ENCODE data around the gene UBE2I. TPM values are rescaled to one million over a fixed set of nuclear protein-coding genes. Genes with fewer than 3 reads are reported as not detected.

The UBE2I gene
- polyA plus RNA-seq, 12 donors, result 78.4 to 213 (median 104) TPM; not detected in 1

GRCh38 chr16:1311738-1312466, 2.5 kb downstream of the UBE2I start:
- DNase-seq, result no peak

DNA sequence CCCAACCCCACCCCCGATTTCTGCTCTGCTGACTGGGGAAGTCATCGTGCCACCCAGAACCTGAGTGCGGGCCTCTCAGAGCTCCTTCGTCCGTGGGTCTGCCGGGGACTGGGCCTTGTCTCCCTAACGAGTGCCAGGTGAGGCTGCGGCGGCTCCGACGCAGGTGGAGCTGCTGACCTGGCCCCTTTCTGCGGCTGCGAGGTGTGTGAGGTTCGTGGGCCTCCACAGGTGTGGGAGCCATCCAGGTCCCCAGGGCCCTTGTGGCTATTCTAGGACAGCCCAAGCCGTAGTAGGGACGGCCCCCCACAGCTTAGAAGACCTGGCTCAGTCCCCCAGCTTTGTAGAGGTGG, 3.0 kb downstream of the UBE2I start:
- no peak for DNase-seq

DNA sequence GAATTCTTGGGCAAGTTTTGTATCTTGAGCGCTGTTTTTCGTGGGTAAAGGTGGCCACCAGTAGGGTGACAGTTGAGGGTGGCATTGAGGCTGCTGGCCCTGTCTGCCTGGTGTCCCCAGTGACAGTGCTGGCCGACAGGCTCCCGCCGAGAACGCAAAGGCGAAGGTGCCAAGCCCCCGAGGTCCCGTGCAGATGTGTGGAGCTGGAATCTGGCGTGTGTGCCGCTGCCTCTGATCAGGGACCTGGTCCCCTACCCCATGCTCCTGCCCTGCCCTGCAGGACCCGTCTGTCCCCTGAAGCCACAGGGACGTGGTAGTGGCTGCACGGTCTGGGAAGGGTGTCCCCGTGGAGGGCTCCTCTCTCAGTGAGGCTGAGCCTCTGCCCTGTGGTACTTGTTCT, 3.5 kb downstream of the UBE2I start:
- no peak for DNase-seq

GRCh38 chr16:1313721-1314369, 4.4 kb downstream of the UBE2I start:
- DNase-seq, result no peak

GRCh38 chr16:1314399-1315068, 5.1 kb downstream of the UBE2I start:
- DNase-seq, result no peak

DNA sequence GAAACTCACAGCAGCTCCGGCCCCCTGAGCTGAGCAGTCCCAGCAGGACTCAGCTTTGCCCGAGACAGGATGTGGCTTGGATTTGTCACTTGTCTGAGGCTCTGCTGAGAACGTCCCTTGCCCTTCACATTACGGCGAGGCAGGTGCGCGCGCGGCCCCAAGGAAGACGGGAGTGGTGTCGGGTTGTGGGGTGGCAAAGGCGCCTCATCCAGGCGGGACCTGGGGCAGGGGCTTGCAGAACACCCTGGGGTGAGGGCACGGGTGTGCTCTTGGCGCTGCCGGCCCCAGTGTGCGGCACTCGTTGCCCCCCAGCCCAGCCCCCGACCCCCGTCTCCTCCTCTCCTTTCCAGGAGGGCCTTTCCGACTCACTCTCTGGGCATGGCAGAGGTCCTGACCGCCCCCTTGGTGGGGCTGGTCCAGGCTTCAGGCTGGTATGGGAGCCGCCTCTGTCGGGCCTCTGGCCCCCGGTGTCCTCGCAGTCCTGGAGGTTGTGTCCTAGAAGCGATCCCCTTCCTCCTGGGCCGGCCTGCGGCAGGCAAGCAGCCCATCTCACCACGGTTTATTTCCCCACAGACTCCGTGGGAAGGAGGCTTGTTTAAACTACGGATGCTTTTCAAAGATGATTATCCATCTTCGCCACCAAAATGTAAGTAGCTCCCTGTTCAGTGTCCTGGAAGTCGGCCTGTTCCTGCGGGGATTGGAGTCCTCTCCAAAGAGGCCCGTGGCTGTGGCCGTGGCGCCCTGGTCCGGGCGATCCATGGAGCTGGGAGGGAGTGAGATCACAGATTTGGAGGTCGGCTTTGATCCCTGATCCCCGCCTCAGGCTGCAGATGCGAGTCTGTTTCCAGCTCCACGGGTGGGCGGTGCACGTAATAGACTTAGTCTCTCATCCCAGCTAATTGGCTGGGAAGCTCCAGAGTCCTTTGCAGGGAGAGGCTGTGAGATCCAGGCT, 5.9 kb downstream of the UBE2I start:
- no peak for DNase-seq

DNA sequence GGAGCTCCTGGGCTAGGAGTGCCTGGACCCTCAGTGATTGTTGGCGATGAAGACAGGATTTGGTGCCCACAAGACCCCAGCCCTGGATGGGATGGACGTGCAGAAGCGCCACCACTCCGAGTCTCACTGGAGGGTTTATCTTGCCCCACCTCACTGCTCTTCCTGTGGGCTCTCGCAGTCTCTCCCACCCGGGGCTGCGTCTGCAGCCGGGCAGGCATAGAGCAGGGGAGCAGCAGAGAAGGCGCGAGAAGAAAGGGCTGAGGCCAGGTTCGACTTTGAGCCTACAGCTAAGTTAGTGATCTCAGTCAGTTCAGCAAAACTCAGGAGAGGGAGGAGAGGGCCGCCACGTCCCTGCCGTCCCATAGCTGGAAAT, 6.6 kb downstream of the UBE2I start:
- no peak for DNase-seq

DNA sequence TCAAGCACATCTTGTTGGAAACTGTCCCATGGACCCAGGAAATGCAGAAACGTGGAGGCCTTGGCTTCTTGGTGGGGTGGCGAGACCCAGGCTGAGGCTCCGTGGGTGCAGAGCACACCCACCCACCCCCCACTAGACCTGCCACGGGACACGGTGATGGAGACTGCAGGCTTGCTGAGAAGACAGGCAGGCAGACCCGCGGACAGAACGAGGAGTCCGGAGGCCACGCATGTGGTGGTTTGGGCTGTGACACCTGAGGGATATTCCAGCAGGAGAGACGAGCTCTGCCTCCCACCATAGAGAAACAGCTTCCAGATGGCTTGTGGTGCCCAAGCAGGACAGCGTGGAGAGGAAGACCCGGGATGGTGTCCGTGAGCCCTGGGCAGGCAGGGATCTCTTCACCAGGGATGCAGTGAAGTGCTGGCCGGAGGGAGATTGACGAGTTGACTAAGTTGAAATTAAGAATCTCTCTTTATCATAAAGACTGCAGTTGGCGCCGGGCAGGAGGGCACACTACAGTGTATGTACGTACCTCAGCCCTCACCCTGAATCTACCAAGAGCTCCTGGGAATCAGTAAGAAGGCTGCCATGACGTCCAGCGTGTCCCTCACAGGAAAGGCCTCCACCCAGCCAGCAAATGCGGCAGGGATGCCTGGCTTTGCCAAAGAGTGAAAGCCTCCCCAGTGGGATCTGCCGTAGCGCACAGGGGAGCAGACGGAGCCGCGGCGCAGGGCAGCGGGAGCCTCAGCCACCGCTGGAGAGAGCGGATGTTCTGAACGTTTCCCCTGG, 8.2 kb downstream of the UBE2I start:
- DNase-seq, result no peak

GRCh38 chr16:1318268-1318545, 8.8 kb downstream of the UBE2I start:
- no peak for DNase-seq

DNA sequence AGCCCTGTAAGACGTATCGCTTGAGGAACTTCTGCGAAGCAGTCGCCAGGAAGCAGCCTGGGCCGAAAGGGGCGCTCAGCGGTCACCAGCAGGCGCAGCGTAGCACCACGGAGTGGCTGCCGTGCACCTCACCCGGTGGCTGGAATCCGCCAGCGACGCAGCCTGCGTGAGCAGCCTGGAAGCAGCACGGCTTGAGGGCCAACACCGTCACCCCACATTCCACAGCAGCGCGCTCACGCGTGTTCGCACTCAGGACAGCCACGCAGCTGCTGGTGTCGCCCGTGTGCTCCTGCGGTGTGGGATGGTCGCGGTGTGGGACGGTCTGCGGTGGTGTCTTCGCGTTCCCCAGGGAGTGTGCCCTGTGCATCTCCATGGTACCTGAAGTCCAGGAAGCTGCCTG, 9.6 kb downstream of the UBE2I start:
- no peak for DNase-seq

- no peak for DNase-seq
Measured at GRCh38 chr16:1320097-1320496, 10.7 kb downstream of the UBE2I start.

DNA sequence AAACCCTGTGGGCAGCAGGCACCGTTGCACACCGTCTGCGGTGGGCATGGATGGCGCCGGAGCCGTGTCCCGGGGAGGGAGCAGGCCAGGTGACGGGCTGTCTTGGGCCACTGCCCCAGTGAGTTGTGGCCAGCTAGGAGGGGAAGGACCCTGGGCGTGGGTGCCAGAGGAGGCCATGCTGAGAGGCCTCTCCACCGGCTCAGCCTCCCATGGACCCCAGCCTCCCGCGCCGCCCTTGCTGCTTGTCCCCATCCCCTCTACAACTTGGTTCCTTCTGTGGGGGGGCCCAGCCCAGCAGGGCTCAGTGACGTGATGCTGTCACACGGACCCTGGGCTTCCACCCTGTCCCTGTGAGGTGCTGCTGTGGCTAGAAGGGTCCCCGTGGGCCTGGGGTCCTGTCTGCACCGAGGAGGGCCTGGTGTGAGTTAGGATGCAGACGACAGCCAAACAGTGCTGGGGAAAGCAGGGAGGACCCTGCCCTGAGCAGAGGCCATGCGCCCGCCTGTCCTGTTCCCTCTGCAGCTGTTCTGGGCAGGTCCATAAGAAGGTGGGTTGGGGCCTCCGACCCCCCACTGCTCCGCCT, 11.3 kb downstream of the UBE2I start:
- DNase-seq, result no peak

DNA sequence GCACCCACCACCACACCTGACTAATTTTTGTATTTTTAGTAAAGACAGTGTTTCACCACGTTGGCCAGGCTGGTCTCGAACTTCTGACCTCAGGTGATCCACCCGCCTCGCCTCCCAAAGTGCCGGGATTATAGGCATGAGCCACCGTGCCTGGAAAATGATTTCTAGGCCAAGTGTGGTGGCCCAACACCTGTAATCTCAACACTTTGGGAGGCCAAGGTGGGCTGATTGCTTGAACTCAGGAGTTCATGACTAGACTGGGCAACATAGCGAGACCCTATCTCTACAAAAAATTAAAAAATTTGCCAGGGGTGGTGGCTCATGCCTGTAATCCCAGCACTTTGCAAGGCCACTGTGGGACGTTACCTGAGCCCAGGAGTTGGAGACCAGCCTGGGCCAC, 13.0 kb downstream of the UBE2I start:
- DNase-seq, result no peak

DNA sequence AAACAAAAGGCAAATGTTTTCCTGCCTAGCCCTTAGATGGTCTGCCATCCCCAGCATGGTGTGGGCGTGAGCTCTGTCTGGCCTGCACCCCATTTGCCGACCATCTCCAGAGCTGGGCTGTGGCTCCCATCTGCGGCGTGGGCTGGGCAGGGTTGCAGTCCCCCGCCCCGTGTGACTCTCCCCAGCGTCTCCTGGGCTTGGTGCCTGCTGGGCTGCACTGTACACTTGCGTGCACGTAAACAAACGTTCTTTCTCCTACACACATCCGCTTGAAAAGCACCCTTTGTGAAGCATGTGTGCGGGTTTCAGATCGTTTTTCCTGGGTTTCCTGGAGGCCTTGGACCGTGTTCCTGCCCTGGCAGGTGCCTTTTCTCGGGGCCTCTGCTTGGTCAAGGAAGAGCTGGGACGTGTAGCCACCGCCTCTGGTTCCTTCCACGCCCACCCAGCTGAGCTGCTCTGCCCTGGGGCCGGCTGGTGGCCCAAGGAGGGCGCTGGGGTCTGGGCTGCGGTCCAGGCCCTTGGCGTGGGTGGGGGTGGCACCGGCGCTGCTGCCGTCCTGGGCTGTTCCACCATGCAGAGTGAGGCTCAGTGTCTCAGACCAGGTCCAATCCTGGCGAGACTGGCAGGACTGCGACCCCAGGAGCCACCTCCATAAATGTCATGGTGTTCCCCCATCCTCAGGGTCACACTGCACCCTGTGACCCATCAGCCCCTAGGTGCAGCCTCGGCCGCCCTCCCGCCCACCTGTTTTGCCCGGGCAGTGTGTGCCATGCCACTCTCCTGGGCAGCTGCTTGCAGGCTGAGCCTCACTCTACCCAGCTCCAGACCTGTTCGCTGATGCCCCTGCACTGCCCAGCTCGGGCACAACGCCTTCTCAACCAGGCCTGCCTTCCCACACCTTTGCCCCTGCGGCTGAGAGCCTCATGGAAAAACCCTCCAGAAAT, 14.1 kb downstream of the UBE2I start:
- no peak for DNase-seq

- no peak for DNase-seq
Measured at GRCh38 chr16:1324286-1324826, 14.9 kb downstream of the UBE2I start.

GRCh38 chr16:1325261-1325660, 15.8 kb downstream of the UBE2I start:
- no peak for DNase-seq

GRCh38 chr16:1325673-1326371, 16.4 kb downstream of the UBE2I start:
- no peak for DNase-seq

- no peak for DNase-seq
Measured at GRCh38 chr16:1326391-1326790, 17.0 kb downstream of the UBE2I start.
